Naive thymus-derived CD4-positive, alpha-beta T cell (primary cell): Measurements from ENCODE around the gene YWHAH. TPM values are rescaled to one million over a fixed set of nuclear protein-coding genes. Genes with fewer than 3 reads are reported as not detected.

Experiments used
- ATAC-seq: fragments of 150-1000 bp; cut with Tn5 transposase; 2 replicates; pipeline ENCODE4 v1.10.0; 2021; ENCODE audit warnings: mild to moderate bottlenecking, moderate library complexity
- CTCF ChIA-PET: fragments of 350-600 bp; sonication (Branson Sonifier 250); formaldehyde crosslinking; loops from one replicate; lab custom pipeline; 2021; ENCODE audit warnings: antibody characterized with exemption; lab: Charles Lee
- POLR2A ChIA-PET: fragments of 350-600 bp; sonication (Branson Sonifier 250); formaldehyde crosslinking; loops from one replicate; lab custom pipeline; 2021; ENCODE audit warnings: antibody characterized with exemption, inconsistent platforms; lab: Charles Lee
- DNase-seq, 9 donors: peaks; one replicate each; pipeline versions ENCODE4 v3.0.0 to v3.0.0-alpha.2; 2020 to 2022; ENCODE audit warnings: mixed read lengths in 1 of 9
- H3K27ac ChIP-seq: one replicate; pipeline ENCODE4 v1.7.0; 2013; ENCODE audit warnings: mild to moderate bottlenecking, low read depth, low read length, moderate library complexity
- H3K27me3 ChIP-seq, 2 donors: one replicate each; pipeline ENCODE4 v1.7.0; 2013; ENCODE audit warnings: low read length in 2 of 2, mild to moderate bottlenecking in 2 of 2, moderate library complexity in 2 of 2; ENCODE audit not compliant: control insufficient read depth in 2 of 2, insufficient read depth in 2 of 2
- H3K36me3 ChIP-seq, 3 experiments: 1 replicate in 2 of 3; 2 replicates in 1 of 3; pipeline ENCODE4 v1.7.0; 2013; ENCODE audit warnings: low read length in 3 of 3, mild to moderate bottlenecking in 3 of 3, moderate library complexity in 1 of 3; ENCODE audit not compliant: insufficient read depth in 3 of 3, control insufficient read depth in 2 of 3
- H3K4me1 ChIP-seq, 2 donors: one replicate each; pipeline ENCODE4 v1.7.0; 2013; ENCODE audit warnings: low read length in 2 of 2, mild to moderate bottlenecking in 2 of 2, moderate library complexity in 1 of 2; ENCODE audit not compliant: control insufficient read depth in 2 of 2, insufficient read depth in 2 of 2
- H3K4me3 ChIP-seq: 2 replicates; pipeline ENCODE4 v1.7.0; 2013; ENCODE audit warnings: mild to moderate bottlenecking, low read length
- H3K9me3 ChIP-seq, 3 experiments: 1 replicate in 2 of 3; 2 replicates in 1 of 3; pipeline ENCODE4 v1.7.0; 2013; ENCODE audit warnings: low read length in 3 of 3; ENCODE audit not compliant: control insufficient read depth in 2 of 3
- H3K27ac Mint-ChIP-seq, 9 donors: one replicate each; pipeline ENCODE4 v1.8.0; 2020 to 2022; ENCODE audit warnings: mixed read lengths in 9 of 9, mild to moderate bottlenecking in 8 of 9, moderate library complexity in 5 of 9, inconsistent platforms in 2 of 9
- H3K27me3 Mint-ChIP-seq, 5 donors: one replicate each; pipeline ENCODE4 v1.8.0; 2021 to 2022; ENCODE audit warnings: mixed read lengths in 5 of 5, mild to moderate bottlenecking in 1 of 5
- H3K36me3 Mint-ChIP-seq, 5 donors: one replicate each; pipeline ENCODE4 v1.8.0; 2020 to 2022; ENCODE audit warnings: mixed read lengths in 5 of 5, mild to moderate bottlenecking in 3 of 5, inconsistent platforms in 1 of 5
- H3K4me1 Mint-ChIP-seq, 7 donors: one replicate each; pipeline ENCODE4 v1.8.0; 2020 to 2022; ENCODE audit warnings: mixed read lengths in 7 of 7, mild to moderate bottlenecking in 3 of 7, inconsistent platforms in 1 of 7
- H3K4me3 Mint-ChIP-seq, 10 donors: one replicate each; pipeline ENCODE4 v1.8.0; 2020 to 2022; ENCODE audit warnings: mild to moderate bottlenecking in 10 of 10, mixed read lengths in 10 of 10, moderate library complexity in 6 of 10, inconsistent platforms in 2 of 10
- H3K9me3 Mint-ChIP-seq, 11 donors: one replicate each; pipeline ENCODE4 v1.8.0; 2020 to 2022; ENCODE audit warnings: mixed read lengths in 11 of 11, mild to moderate bottlenecking in 4 of 11, inconsistent platforms in 1 of 11, moderate library complexity in 1 of 11
- intact Hi-C, 2 donors: fragments of 100-400 bp; cut with micrococcal nuclease; formaldehyde crosslinking; loops; one replicate each; pipeline ENCODE4 v1.15.1; 2023
- polyA plus RNA-seq, 2 donors: library from polyadenylated mRNA; unstranded; fragments of 300-500 nt; fragmentation: Illumina TruSeq; gene quantifications; one replicate each; pipeline ENCODE4 v1.2.3, GENCODE V29; 2021
- total RNA-seq, 6 experiments: library from RNA in 5 of 6; stranded (reverse) in 5 of 6; gene quantifications; 1 replicate in 5 of 6; 2 replicates in 1 of 6; pipeline ENCODE4 v1.2.3 and lab custom pipeline; 2021 to 2026

YWHAH gene
- total and polyA plus RNA-seq, 7 experiments from 2014 or later = 11.7 to 130 (median 17.1) TPM

DNA sequence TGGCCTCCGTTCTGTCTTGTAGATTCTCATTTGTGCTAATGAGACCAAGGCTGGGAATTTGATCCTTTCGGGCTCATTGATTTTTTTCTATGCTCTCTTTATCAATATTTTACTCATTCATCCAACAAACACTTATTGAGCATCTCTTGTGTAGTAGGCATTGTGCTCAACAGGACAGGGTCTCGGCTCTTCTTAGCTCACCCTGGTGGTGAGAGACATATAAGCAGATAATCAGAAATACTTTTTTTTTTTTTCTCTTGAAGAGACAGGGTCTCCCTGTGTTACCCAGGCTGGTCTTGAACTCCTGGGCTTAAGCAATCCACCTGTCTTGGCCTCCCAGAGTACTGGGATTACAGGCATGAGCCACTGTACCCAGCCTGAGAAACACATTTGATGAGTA, 50.7 kb downstream of the YWHAH start:
- Mint-ChIP-seq H3K36me3 (no peaks in the 10 kb centered on the region), H3K27me3 (peaks cover 6 to 29% (median 16%) of the 10 kb centered on the region in 5 donors), H3K4me1 (peaks cover 0 to 2% (median under 1%) of the 10 kb centered on the region in 7 donors), H3K4me3 (no peak overlapping the region), H3K9me3 (no peaks in the 10 kb centered on the region), H3K27ac (no peak overlapping the region)
- DNase-seq (no peak), ATAC-seq (no peak)
- intact Hi-C loops = no loop called here
- ChIA-PET CTCF (no interaction called here), POLR2A (no interaction called here)
- no peaks in the 10 kb centered on the region for H3K4me1 ChIP-seq
- no peaks in the 10 kb centered on the region for H3K36me3 ChIP-seq
- no peak overlapping the region for H3K27ac ChIP-seq
- H3K4me3 ChIP-seq = no peak overlapping the region
- no peaks in the 10 kb centered on the region for H3K9me3 ChIP-seq
- H3K27me3 ChIP-seq = no peaks in the 10 kb centered on the region

DNA sequence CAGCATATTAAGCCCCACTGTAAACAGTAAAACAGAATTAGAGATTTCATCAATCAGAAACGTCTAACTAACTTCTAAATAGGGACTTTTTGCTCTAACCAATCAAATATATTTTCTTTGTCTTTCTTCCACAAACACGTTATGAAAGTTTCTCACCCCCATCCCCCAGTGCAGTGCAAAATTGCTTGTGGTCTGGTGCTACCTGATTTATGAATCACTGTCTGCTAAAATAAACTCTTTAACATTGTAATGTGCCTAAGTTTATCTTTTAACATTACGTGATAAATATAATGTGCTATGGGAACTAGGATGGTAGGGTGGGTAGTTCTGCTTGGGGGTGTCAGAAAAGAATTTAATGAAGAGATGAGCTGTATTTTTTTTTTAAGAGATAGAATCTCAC, 51.5 kb downstream of the YWHAH start:
- Mint-ChIP-seq H3K9me3 (no peaks in the 10 kb centered on the region), H3K4me3 (no peak overlapping the region), H3K4me1 (peaks cover 0 to 7% (median 7%) of the 10 kb centered on the region in 7 donors), H3K27ac (no peak overlapping the region), H3K36me3 (no peaks in the 10 kb centered on the region), H3K27me3 (peaks cover 6 to 24% (median 12%) of the 10 kb centered on the region in 5 donors)
- POLR2A ChIA-PET = no interaction called here
- CTCF ChIA-PET = no interaction called here
- DNase-seq = no peak
- Histone ChIP-seq H3K9me3 (no peaks in the 10 kb centered on the region), H3K27me3 (no peaks in the 10 kb centered on the region), H3K4me1 (no peaks in the 10 kb centered on the region), H3K27ac (no peak overlapping the region), H3K36me3 (no peaks in the 10 kb centered on the region), H3K4me3 (no peak overlapping the region)
- intact Hi-C loops = no loop called here
- no peak for ATAC-seq

DNA sequence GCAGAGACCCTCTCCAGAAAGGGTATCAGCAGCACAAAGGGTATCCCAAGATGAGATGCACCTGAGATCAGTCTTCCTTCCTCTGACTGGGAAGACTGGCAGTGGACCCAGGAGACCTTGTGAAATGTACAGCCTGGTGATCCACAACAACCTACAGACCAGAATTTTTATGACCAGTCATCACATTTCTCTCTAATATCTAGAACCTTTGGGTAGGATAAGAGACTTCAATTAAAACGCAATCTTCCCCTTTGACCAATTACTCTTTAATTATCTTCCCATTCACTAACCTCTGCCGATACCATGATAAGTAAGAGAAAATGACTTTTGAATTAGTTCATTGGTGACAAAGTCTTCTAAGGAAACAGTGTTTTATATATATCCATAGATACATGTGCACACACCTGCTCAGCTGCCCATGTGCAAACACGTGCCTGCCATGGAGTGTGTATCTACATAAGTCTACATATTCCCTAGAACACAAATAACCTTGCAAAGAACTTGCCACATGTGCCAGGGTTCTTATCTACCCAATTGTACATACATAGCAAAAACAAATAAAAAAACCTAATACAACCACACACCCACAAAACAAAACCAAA, 54.5 kb downstream of the YWHAH start:
- CTCF ChIA-PET = no interaction called here
- no peak overlapping the region for H3K4me3 Mint-ChIP-seq
- ATAC-seq = no peak
- Histone ChIP-seq H3K36me3 (no peaks in the 10 kb centered on the region), H3K27me3 (no peaks in the 10 kb centered on the region), H3K4me1 (no peaks in the 10 kb centered on the region), H3K27ac (no peak overlapping the region), H3K4me3 (no peak overlapping the region), H3K9me3 (no peaks in the 10 kb centered on the region)
- no peaks in the 10 kb centered on the region for H3K9me3 Mint-ChIP-seq
- POLR2A ChIA-PET = no interaction called here
- H3K36me3 Mint-ChIP-seq = no peaks in the 10 kb centered on the region
- no peak overlapping the region for H3K27ac Mint-ChIP-seq
- intact Hi-C loops = no loop called here
- no peak for DNase-seq
- peaks cover 0 to 7% (median 7%) of the 10 kb centered on the region in 7 donors for H3K4me1 Mint-ChIP-seq
- peaks cover 4 to 22% (median 15%) of the 10 kb centered on the region in 5 donors for H3K27me3 Mint-ChIP-seq

DNA sequence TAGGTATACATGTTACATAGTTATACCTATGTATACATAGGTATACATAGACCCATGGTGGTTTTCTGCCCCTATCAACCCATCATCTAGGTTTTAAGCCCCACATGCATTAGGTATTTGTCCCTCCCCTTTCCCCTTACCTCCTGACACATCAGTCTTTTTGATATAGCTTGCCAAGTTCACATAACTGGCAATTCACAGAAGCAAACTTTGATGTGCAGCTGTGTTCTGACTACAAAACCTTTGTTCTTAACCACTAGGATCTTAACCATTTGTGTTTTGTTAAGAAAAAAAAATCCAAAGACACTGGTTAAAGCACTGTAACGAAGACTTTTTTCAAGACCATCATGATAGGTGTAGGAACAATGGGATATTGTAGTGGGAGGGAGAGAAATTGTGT, 55.8 kb downstream of the YWHAH start:
- Histone ChIP-seq H3K27me3 (no peaks in the 10 kb centered on the region), H3K27ac (no peak overlapping the region), H3K4me3 (no peak overlapping the region), H3K4me1 (no peaks in the 10 kb centered on the region), H3K36me3 (no peaks in the 10 kb centered on the region), H3K9me3 (no peaks in the 10 kb centered on the region)
- DNase-seq (peak in 4 of 9 donors; percentile 14 to 34 (median 19)), ATAC-seq (no peak)
- H3K36me3 Mint-ChIP-seq = no peaks in the 10 kb centered on the region
- H3K9me3 Mint-ChIP-seq = no peaks in the 10 kb centered on the region
- intact Hi-C loops = no loop called here
- H3K27me3 Mint-ChIP-seq = peaks cover 6 to 20% (median 18%) of the 10 kb centered on the region in 5 donors
- no peak overlapping the region for H3K27ac Mint-ChIP-seq
- CTCF ChIA-PET = no interaction called here
- peaks cover 0 to 7% (median 7%) of the 10 kb centered on the region in 7 donors for H3K4me1 Mint-ChIP-seq
- no peak overlapping the region for H3K4me3 Mint-ChIP-seq
- POLR2A ChIA-PET = no interaction called here

DNA sequence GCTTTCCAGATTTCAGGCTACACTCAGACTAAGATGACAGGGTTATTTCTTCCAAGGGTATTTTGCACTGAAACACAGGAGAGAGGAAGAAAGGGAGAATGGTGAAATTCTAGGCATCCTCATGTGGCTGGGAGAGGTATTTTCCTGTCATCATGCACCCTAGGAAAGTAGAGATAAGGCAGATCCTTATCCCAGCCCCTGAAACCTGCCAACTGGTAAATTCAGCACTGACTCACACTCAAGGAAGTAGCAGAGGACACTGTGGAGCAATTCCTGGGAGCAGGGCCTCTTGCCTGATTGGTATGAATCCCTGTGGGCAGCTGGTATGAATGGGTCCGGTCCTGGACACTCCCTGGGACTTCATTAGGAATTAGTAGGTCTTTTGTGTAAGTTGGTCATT, 61.1 kb downstream of the YWHAH start:
- Histone ChIP-seq H3K4me1 (no peaks in the 10 kb centered on the region), H3K36me3 (no peaks in the 10 kb centered on the region), H3K27ac (no peak overlapping the region), H3K4me3 (no peak overlapping the region), H3K27me3 (no peaks in the 10 kb centered on the region), H3K9me3 (no peaks in the 10 kb centered on the region)
- DNase-seq (no peak), ATAC-seq (no peak)
- H3K4me3 Mint-ChIP-seq = no peak overlapping the region
- peaks cover 0 to 21% (median 13%) of the 10 kb centered on the region in 5 donors for H3K27me3 Mint-ChIP-seq
- CTCF ChIA-PET = no interaction called here
- POLR2A ChIA-PET = no interaction called here
- H3K9me3 Mint-ChIP-seq = peaks cover 0 to 9% (median 6%) of the 10 kb centered on the region in 11 donors
- intact Hi-C loops = no loop called here
- no peak overlapping the region for H3K27ac Mint-ChIP-seq
- H3K36me3 Mint-ChIP-seq = no peaks in the 10 kb centered on the region
- H3K4me1 Mint-ChIP-seq = peaks cover 0 to 2% (median 2%) of the 10 kb centered on the region in 7 donors

Other genes starting within 250 kb of the YWHAH start
- gene PRR14L, start 194.4 kb upstream of the YWHAH start, total RNA-seq = 10 to 100 TPM; 43.1 to 82.6 (median 66.9) TPM
- 10 to 100 TPM; 18.7 to 29.2 TPM for gene PRR14L, start 194.4 kb upstream of the YWHAH start, polyA plus RNA-seq
- 10 to 100 TPM; 42.9 to 54.1 (median 44.2) TPM for gene DEPDC5, start 190.5 kb upstream of the YWHAH start, total RNA-seq
- gene DEPDC5, start 190.5 kb upstream of the YWHAH start, polyA plus RNA-seq = 10 to 100 TPM in 1 of 2 donors, 1 to 10 TPM in 1; 5.7 to 10.5 TPM
- gene SLC5A1, start 98.7 kb downstream of the YWHAH start, total RNA-seq = not detected
- not detected for gene SLC5A1, start 98.7 kb downstream of the YWHAH start, polyA plus RNA-seq
- gene C22orf42, start 214.8 kb downstream of the YWHAH start, total RNA-seq = not detected
- not detected for gene C22orf42, start 214.8 kb downstream of the YWHAH start, polyA plus RNA-seq